Measurements from ENCODE around the gene EEIG2. TPM values are rescaled to one million over a fixed set of nuclear protein-coding genes. Genes with fewer than 3 reads are reported as not detected.
A peak's percentile ranks its signal among the peaks of the same experiment; 100 is the strongest.

Gene EEIG2
- polyA plus RNA-seq, 2 of the 4 experiments (the other 2 are of a cell fraction) = 5.3 to 7.9 TPM

DNA sequence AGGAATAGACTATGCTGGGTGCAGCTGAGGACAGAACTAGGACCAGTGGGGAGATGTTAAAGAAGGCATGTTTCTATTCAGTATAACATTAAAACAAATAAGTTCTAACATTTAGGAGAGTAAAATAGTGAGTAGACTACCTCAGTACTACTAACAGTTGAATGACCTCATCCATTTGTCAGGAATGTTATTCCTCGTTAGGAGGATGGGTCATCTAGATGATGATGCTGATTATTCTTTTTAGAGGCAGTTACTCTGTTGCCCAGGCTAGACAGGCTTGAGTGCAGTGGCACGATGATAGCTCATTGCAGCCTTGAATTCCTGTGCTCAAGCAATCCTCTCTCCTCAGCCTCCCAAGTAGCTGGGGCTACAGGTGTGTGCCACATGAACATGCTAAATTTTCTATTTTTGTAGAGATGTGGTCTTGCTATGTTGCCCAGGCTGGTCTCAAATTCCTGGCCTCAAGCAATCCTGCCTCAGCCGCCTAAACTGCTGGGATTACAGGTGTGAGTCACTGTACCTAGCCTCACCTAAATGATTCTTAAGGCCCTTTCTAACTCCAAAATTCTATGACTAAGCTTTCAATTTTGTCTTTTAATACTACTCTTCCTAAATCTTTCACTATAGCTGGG, 9.3 kb downstream of the EEIG2 start:
- peaks cover 4% of the 10 kb centered on the region; the same call in 1 of the 3 replicates for H3K4me1 ChIP-seq
- CTCF ChIA-PET = interaction anchor here (0.9 to 2.4 kb wide), 2 partner anchors 9 to 43 kb away, joined by 3 to 19 read pairs; partner anchors contain the start of gene EEIG2
- no peak overlapping the region for H3K4me2 ChIP-seq
- no peak for FAIRE-seq
- no peak overlapping the region for H3K4me3 ChIP-seq
- WGBS (ENCODE audit: missing lambda C conversion rate) = 90% methylated on average over 3 of the region's 3 CpGs
- no peaks in the 10 kb centered on the region for H3K9me3 ChIP-seq
- TF ChIP-seq CHD2 (IDR thresholded peaks at IDR 0.05; ENCODE audit: low read length, partially characterized antibody) (no peak), CHD4 (IDR thresholded peaks at IDR 0.05; ENCODE audit: borderline replicate concordance) (no peak), TP53 (CRISPR knock-in tag; IDR thresholded peaks at IDR 0.05) (no peak), POLR2A (IDR thresholded peaks at IDR 0.05; ENCODE audit: low read length) (no peak), NFE2L2 (conservative IDR thresholded peaks at IDR 0.05; ENCODE audit: low read length) (no peak), TFCP2L1 (CRISPR knock-in tag; IDR thresholded peaks at IDR 0.05) (no peak), KDM1A (IDR thresholded peaks at IDR 0.05; ENCODE audit: low read depth) (no peak), HDAC2 (IDR thresholded peaks at IDR 0.05) (no peak), GATA3 (IDR thresholded peaks at IDR 0.05; ENCODE audit: borderline replicate concordance) (no peak), RNF2 (IDR thresholded peaks at IDR 0.05; ENCODE audit: borderline replicate concordance, low read depth) (no peak), ZC3H11A (IDR thresholded peaks at IDR 0.05) (no peak), MAFK (IDR thresholded peaks at IDR 0.05; ENCODE audit: partially characterized antibody) (no peak), HEYL (CRISPR knock-in tag; IDR thresholded peaks at IDR 0.05) (no peak), NPAS2 (CRISPR knock-in tag; IDR thresholded peaks at IDR 0.05; ENCODE audit: borderline replicate concordance) (no peak), MAZ (IDR thresholded peaks at IDR 0.05; ENCODE audit: borderline replicate concordance, low read depth, low read length) (no peak)
- TF ChIP-seq, protein P1, sequence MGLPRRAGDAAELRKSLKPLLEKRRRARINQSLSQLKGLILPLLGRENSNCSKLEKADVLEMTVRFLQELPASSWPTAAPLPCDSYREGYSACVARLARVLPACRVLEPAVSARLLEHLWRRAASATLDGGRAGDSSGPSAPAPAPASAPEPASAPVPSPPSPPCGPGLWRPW (IDR thresholded peaks at IDR 0.05) = no peak
- TF ChIP-seq, protein P2, sequence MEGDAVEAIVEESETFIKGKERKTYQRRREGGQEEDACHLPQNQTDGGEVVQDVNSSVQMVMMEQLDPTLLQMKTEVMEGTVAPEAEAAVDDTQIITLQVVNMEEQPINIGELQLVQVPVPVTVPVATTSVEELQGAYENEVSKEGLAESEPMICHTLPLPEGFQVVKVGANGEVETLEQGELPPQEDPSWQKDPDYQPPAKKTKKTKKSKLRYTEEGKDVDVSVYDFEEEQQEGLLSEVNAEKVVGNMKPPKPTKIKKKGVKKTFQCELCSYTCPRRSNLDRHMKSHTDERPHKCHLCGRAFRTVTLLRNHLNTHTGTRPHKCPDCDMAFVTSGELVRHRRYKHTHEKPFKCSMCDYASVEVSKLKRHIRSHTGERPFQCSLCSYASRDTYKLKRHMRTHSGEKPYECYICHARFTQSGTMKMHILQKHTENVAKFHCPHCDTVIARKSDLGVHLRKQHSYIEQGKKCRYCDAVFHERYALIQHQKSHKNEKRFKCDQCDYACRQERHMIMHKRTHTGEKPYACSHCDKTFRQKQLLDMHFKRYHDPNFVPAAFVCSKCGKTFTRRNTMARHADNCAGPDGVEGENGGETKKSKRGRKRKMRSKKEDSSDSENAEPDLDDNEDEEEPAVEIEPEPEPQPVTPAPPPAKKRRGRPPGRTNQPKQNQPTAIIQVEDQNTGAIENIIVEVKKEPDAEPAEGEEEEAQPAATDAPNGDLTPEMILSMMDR (IDR thresholded peaks at IDR 0.05) = no peak
- TF ChIP-seq, protein P3, sequence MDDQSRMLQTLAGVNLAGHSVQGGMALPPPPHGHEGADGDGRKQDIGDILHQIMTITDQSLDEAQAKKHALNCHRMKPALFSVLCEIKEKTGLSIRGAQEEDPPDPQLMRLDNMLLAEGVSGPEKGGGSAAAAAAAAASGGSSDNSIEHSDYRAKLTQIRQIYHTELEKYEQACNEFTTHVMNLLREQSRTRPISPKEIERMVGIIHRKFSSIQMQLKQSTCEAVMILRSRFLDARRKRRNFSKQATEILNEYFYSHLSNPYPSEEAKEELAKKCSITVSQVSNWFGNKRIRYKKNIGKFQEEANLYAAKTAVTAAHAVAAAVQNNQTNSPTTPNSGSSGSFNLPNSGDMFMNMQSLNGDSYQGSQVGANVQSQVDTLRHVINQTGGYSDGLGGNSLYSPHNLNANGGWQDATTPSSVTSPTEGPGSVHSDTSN (IDR thresholded peaks at IDR 0.05) = no peak
- TF ChIP-seq, protein P4, sequence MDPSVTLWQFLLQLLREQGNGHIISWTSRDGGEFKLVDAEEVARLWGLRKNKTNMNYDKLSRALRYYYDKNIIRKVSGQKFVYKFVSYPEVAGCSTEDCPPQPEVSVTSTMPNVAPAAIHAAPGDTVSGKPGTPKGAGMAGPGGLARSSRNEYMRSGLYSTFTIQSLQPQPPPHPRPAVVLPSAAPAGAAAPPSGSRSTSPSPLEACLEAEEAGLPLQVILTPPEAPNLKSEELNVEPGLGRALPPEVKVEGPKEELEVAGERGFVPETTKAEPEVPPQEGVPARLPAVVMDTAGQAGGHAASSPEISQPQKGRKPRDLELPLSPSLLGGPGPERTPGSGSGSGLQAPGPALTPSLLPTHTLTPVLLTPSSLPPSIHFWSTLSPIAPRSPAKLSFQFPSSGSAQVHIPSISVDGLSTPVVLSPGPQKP (IDR thresholded peaks at IDR 0.05; ENCODE audit: low read depth, low read length) = no peak
- TF ChIP-seq, protein P5, sequence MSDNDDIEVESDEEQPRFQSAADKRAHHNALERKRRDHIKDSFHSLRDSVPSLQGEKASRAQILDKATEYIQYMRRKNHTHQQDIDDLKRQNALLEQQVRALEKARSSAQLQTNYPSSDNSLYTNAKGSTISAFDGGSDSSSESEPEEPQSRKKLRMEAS (IDR thresholded peaks at IDR 0.05) = no peak
- POLR2A ChIA-PET = no interaction called here
- no peak overlapping the region for H3K27ac ChIP-seq
- no peak for DNase-seq (ENCODE audit: low read depth in 1 of 2, low spot score in 1 of 2)
- ATAC-seq = no peak

DNA sequence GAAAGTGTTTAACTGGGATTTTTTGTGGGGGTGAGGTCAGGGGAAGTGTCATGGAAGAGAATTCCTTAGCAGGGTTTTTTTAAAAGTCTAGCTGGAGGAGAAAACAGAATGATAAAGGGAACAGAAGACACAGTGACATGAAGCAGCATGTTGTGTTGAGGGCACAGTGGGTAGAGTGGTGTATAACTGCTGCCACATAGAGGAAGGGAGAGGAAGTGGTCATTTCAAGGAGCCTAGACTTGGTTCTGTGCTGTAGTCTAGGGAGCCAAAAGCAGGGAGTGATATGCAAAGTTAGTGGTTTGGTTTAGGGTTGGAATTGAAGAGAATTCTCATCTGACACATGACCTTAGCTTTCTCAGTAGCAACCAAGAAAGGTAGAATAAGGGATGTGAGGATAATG, 10.2 kb downstream of the EEIG2 start:
- H3K4me1 ChIP-seq = peaks cover 6% of the 10 kb centered on the region; the same call in 1 of the 3 replicates
- no peak for FAIRE-seq

More for the DNA sequence above, 10.2 kb downstream of the EEIG2 start:
- ATAC-seq = peak; percentile 95 to 96
- TF ChIP-seq CHD2 (IDR thresholded peaks at IDR 0.05; ENCODE audit: low read length, partially characterized antibody) = no peak
- TF ChIP-seq CHD4 (IDR thresholded peaks at IDR 0.05; ENCODE audit: borderline replicate concordance) = no peak
- no peak for TF ChIP-seq POLR2AphosphoS2 (conservative IDR thresholded peaks at IDR 0.05; ENCODE audit: low read length)
- no peak for TF ChIP-seq HEYL (CRISPR knock-in tag; IDR thresholded peaks at IDR 0.05)
- TF ChIP-seq, protein P2 (IDR thresholded peaks at IDR 0.05) = peak; percentile 30; the same call in 2 of the 3 replicates
- peak; percentile 16 to 39; a peak in 2 of 5 replicates for TF ChIP-seq RAD21 (conservative IDR thresholded peaks at IDR 0.05 in 1 of 2, IDR thresholded peaks at IDR 0.05 in 1 of 2)
- TF ChIP-seq ZFP36 (IDR thresholded peaks at IDR 0.05; ENCODE audit: borderline replicate concordance, partially characterized antibody) = no peak
- TF ChIP-seq SMC3 (IDR thresholded peaks at IDR 0.05) = 0 out of 3 replicates have a peak, but pooled peaks have one; percentile 10
- H3K9me3 ChIP-seq = no peaks in the 10 kb centered on the region
- ChIA-PET CTCF (interaction anchor here (0.9 to 2.4 kb wide), 2 partner anchors 9 to 44 kb away, joined by 3 to 19 read pairs; partner anchors contain the start of gene EEIG2), POLR2A (no interaction called here)
- DNase-seq (ENCODE audit: low read depth in 1 of 2, low spot score in 1 of 2) = peak; percentile 19 to 32
- H3K27ac ChIP-seq = no peak overlapping the region
- no peak overlapping the region for H3K4me3 ChIP-seq
- no peak overlapping the region for H3K4me2 ChIP-seq
